ENCODE measurements around the gene CAT. TPM values are rescaled to one million over a fixed set of nuclear protein-coding genes. Genes with fewer than 3 reads are reported as not detected.

CAT gene
- polyA plus RNA-seq, 1 experiment = 104 TPM

DNA sequence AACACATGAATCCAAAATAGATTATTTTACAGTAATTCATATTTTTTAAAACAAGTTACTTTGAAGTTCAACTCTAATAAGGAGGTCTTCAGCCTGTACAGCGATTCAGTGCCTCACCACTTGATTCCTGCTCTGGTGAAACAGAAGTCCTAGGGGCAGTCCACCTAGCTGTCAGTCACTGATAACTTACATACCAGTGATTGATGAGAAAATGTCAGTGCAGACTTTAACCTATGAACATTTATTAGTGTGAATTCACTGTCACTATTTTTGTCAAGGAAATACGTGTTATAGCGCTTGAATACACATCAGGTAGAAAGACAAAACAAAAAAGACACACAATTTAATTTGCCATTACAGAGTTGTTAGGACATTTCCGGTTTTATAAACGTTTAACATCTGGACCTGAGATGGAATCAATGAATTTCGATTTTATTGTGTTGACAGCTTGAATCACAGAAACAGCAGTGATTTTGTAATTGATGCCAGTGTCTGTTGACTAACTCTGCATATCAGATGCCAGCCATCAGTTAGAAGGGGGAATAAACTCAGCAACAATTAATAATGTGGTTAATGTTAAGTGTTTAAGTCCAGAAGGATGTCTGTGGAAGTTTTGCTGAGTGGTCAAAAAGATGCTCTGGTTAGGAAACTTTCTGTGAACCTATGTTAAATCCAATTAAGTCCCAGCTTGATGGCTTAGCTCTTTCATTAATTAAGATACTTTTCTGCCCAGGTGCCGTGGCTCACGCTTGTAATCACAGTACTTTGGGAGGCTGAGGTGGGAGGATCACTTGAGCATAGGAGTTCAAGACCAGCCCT is 40.3 kb downstream of the CAT start:
- H3K27ac ChIP-seq (ENCODE audit: low read depth, low read length) = no peak overlapping the region
- no peak for TF ChIP-seq CTCF (IDR thresholded peaks at IDR 0.05; ENCODE audit: low read depth, low read length)
- CTCF ChIA-PET = interaction anchor here (1.0 kb wide), 1 partner anchor 304 kb away, joined by 3 read pairs; no protein-coding TSS in a partner anchor

DNA sequence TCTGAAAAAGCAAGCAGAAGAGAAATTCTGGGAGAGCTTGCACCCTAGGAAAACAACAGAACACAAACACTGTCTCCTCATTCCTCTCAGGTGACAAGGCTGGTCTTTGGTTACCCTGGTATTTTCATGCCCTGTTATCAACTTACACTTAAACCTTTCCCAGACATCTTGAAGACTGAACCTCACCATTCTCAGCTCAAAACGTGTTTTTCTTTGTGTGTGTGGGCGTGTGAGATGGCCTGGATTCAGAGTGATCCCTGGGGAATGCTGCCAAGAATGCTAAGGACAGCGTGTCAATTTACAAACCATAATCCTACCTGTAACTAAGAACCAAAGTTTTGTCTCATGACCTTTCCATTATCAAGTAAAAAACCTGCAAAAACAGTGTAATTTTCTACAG is 41.6 kb downstream of the CAT start:
- Histone ChIP-seq H3K27me3 (ENCODE audit: control insufficient read depth, insufficient read depth, low read length) (peaks cover 4% of the 10 kb centered on the region), H3K4me3 (ENCODE audit: low read depth, low read length) (no peak overlapping the region), H3K9me3 (ENCODE audit: control insufficient read depth, insufficient read depth, low read length) (no peaks in the 10 kb centered on the region), H3K27ac (ENCODE audit: low read depth, low read length) (no peak overlapping the region)
- no peak for TF ChIP-seq CTCF (IDR thresholded peaks at IDR 0.05; ENCODE audit: low read depth, low read length)
- CTCF ChIA-PET = interaction anchor here (0.6 to 1.7 kb wide), 3 partner anchors 10 to 107 kb away, joined by 4 to 8 read pairs (median 5); no protein-coding TSS in a partner anchor
- no peak for DNase-seq (ENCODE audit: low read depth, low spot score)
- POLR2A ChIA-PET = no interaction called here

More for the DNA sequence above, 40.3 kb downstream of the CAT start:
- DNase-seq (ENCODE audit: low read depth, low spot score) = no peak
- Histone ChIP-seq H3K4me3 (ENCODE audit: low read depth, low read length) (no peak overlapping the region), H3K27me3 (ENCODE audit: control insufficient read depth, insufficient read depth, low read length) (peaks cover 4% of the 10 kb centered on the region), H3K9me3 (ENCODE audit: control insufficient read depth, insufficient read depth, low read length) (no peaks in the 10 kb centered on the region)
- POLR2A ChIA-PET = no interaction called here

GRCh38 chr11:34481307-34481706 is 42.6 kb downstream of the CAT start:
- Histone ChIP-seq H3K27ac (ENCODE audit: low read depth, low read length) (no peak overlapping the region), H3K4me3 (ENCODE audit: low read depth, low read length) (no peak overlapping the region), H3K27me3 (ENCODE audit: control insufficient read depth, insufficient read depth, low read length) (peaks cover 9% of the 10 kb centered on the region), H3K9me3 (ENCODE audit: control insufficient read depth, insufficient read depth, low read length) (no peaks in the 10 kb centered on the region)
- TF ChIP-seq CTCF (IDR thresholded peaks at IDR 0.05; ENCODE audit: low read depth, low read length) = no peak
- ChIA-PET POLR2A (no interaction called here), CTCF (interaction anchor here (1.0 to 1.7 kb wide), 4 partner anchors 12 to 307 kb away, joined by 3 to 11 read pairs (median 6); no protein-coding TSS in a partner anchor)
- no peak for DNase-seq (ENCODE audit: low read depth, low spot score)

GRCh38 chr11:34483106-34483874 is 44.6 kb downstream of the CAT start:
- CTCF ChIA-PET = interaction anchor here (1.7 kb wide), 1 partner anchor 10 kb away, joined by 11 read pairs; no protein-coding TSS in a partner anchor
- TF ChIP-seq CTCF (IDR thresholded peaks at IDR 0.05; ENCODE audit: low read depth, low read length) = no peak
- POLR2A ChIA-PET = no interaction called here
- peaks cover 16% of the 10 kb centered on the region for H3K27me3 ChIP-seq (ENCODE audit: control insufficient read depth, insufficient read depth, low read length)
- no peak overlapping the region for H3K4me3 ChIP-seq (ENCODE audit: low read depth, low read length)
- no peaks in the 10 kb centered on the region for H3K9me3 ChIP-seq (ENCODE audit: control insufficient read depth, insufficient read depth, low read length)
- DNase-seq (ENCODE audit: low read depth, low spot score) = no peak
- H3K27ac ChIP-seq (ENCODE audit: low read depth, low read length) = no peak overlapping the region

- H3K27me3 ChIP-seq (ENCODE audit: control insufficient read depth, insufficient read depth, low read length) = peaks cover 30% of the 10 kb centered on the region
- POLR2A ChIA-PET = no interaction called here
- H3K9me3 ChIP-seq (ENCODE audit: control insufficient read depth, insufficient read depth, low read length) = no peaks in the 10 kb centered on the region
- no peak overlapping the region for H3K27ac ChIP-seq (ENCODE audit: low read depth, low read length)
- CTCF ChIA-PET = no interaction called here
- no peak for TF ChIP-seq CTCF (IDR thresholded peaks at IDR 0.05; ENCODE audit: low read depth, low read length)
- no peak overlapping the region for H3K4me3 ChIP-seq (ENCODE audit: low read depth, low read length)
- no peak for DNase-seq (ENCODE audit: low read depth, low spot score)
Measured at GRCh38 chr11:34487430-34487829, 48.7 kb downstream of the CAT start.

Data from AG04450 (cell line).